ENCODE results near the gene LSAMP. TPM values are rescaled to one million over a fixed set of nuclear protein-coding genes. Genes with fewer than 3 reads are reported as not detected.

Gene LSAMP
- total and polyA plus RNA-seq, 2 experiments from 2014 or later, result 2.0 to 2.9 TPM

- TF ChIP-seq ZNF462 (CRISPR knock-in tag; IDR thresholded peaks at IDR 0.05) (no peak), NANOG (IDR thresholded peaks at IDR 0.05; ENCODE audit: borderline replicate concordance) (no peak), ZNF114 (CRISPR knock-in tag; IDR thresholded peaks at IDR 0.05) (no peak), CTCF (conservative IDR thresholded peaks at IDR 0.05; ENCODE audit: low read depth in 2 of 2) (no peak), EZH2 (IDR thresholded peaks at IDR 0.05; ENCODE audit: low read depth, unreplicated experiment) (no peak), ETS1 (IDR thresholded peaks at IDR 0.05) (no peak), POLR2AphosphoS5 (IDR thresholded peaks at IDR 0.05; ENCODE audit: low read depth) (no peak), EZH2phosphoT487 (IDR thresholded peaks at IDR 0.05; ENCODE audit: unreplicated experiment) (no peak), REST (IDR thresholded peaks at IDR 0.05; ENCODE audit: unreplicated experiment) (no peak), STAT1 (IDR thresholded peaks at IDR 0.05; ENCODE audit: unreplicated experiment) (no peak)
Observed at GRCh38 chr3:116378077-116378476, 67.2 kb downstream of the LSAMP start (continued).
